ENCODE results near the gene RAB43. TPM values are rescaled to one million over a fixed set of nuclear protein-coding genes. Genes with fewer than 3 reads are reported as not detected.

The RAB43 gene
- total RNA-seq, 6 experiments from 2014 or later = 17.1 to 28.0 (median 22.0) TPM

GRCh38 chr3:129126726-129127280 lies 5.2 kb upstream of the RAB43 start:
- no peak for TF ChIP-seq CTCF (IDR thresholded peaks at IDR 0.05)
- H3K4me3 Mint-ChIP-seq = no peak overlapping the region
- no peaks in the 10 kb centered on the region; the same call in 1 of the 2 replicates for H3K27me3 Mint-ChIP-seq (ENCODE audit: insufficient read depth)
- H3K9me3 Mint-ChIP-seq = no peaks in the 10 kb centered on the region
- peaks cover 15% of the 10 kb centered on the region for H3K4me1 Mint-ChIP-seq (ENCODE audit: low read depth)
- H3K36me3 Mint-ChIP-seq (ENCODE audit: low read depth) = peaks cover 11% of the 10 kb centered on the region
- no peak overlapping the region for H3K27ac Mint-ChIP-seq
- no peak for DNase-seq

GRCh38 chr3:129123314-129124060 lies 1.9 kb upstream of the RAB43 start:
- H3K4me3 Mint-ChIP-seq = no peak overlapping the region
- no peak for TF ChIP-seq CTCF (IDR thresholded peaks at IDR 0.05)

GRCh38 chr3:129122412-129123011 lies 908 bp upstream of the RAB43 start:
- no peaks in the 10 kb centered on the region for H3K36me3 Mint-ChIP-seq (ENCODE audit: low read depth)
- no peak for TF ChIP-seq CTCF (IDR thresholded peaks at IDR 0.05)
- peaks cover 44% of the 10 kb centered on the region for H3K4me1 Mint-ChIP-seq (ENCODE audit: low read depth)
- H3K4me3 Mint-ChIP-seq = peak overlapping the region; percentile 66
- no peaks in the 10 kb centered on the region for H3K9me3 Mint-ChIP-seq
- DNase-seq = no peak
- H3K27ac Mint-ChIP-seq = no peak overlapping the region
- H3K27me3 Mint-ChIP-seq (ENCODE audit: insufficient read depth) = no peaks in the 10 kb centered on the region; the same call in 1 of the 2 replicates

More at GRCh38 chr3:129123314-129124060, 1.9 kb upstream of the RAB43 start:
- no peaks in the 10 kb centered on the region for H3K9me3 Mint-ChIP-seq
- H3K4me1 Mint-ChIP-seq (ENCODE audit: low read depth) = peaks cover 34% of the 10 kb centered on the region
- no peak overlapping the region for H3K27ac Mint-ChIP-seq
- H3K27me3 Mint-ChIP-seq (ENCODE audit: insufficient read depth) = no peaks in the 10 kb centered on the region; the same call in 1 of the 2 replicates
- no peaks in the 10 kb centered on the region for H3K36me3 Mint-ChIP-seq (ENCODE audit: low read depth)
- peak; percentile 16 for DNase-seq

- DNase-seq = peak; percentile 8
- H3K9me3 Mint-ChIP-seq = no peaks in the 10 kb centered on the region
- peak overlapping the region; percentile 87 for H3K27ac Mint-ChIP-seq
- no peaks in the 10 kb centered on the region; the same call in 1 of the 2 replicates for H3K36me3 Mint-ChIP-seq (ENCODE audit: low read depth)
- H3K27me3 Mint-ChIP-seq (ENCODE audit: insufficient read depth) = no peaks in the 10 kb centered on the region; the same call in 1 of the 2 replicates
- H3K4me3 Mint-ChIP-seq = peak overlapping the region; percentile 91
- H3K4me1 Mint-ChIP-seq (ENCODE audit: low read depth) = peaks cover 54% of the 10 kb centered on the region
- TF ChIP-seq CTCF (IDR thresholded peaks at IDR 0.05) = no peak
Measured at GRCh38 chr3:129121016-129121791, 400 bp downstream of the RAB43 start.

GRCh38 chr3:129120254-129121004 lies 1.2 kb downstream of the RAB43 start:
- no peaks in the 10 kb centered on the region; the same call in 1 of the 2 replicates for H3K36me3 Mint-ChIP-seq (ENCODE audit: low read depth)
- no peaks in the 10 kb centered on the region; the same call in 1 of the 2 replicates for H3K27me3 Mint-ChIP-seq (ENCODE audit: insufficient read depth)
- peak overlapping the region; percentile 87 for H3K27ac Mint-ChIP-seq
- peak; percentile 90 for DNase-seq
- H3K9me3 Mint-ChIP-seq = no peaks in the 10 kb centered on the region
- H3K4me1 Mint-ChIP-seq (ENCODE audit: low read depth) = peaks cover 57% of the 10 kb centered on the region
- H3K4me3 Mint-ChIP-seq = peak overlapping the region; percentile 91
- TF ChIP-seq CTCF (IDR thresholded peaks at IDR 0.05) = peak; percentile 41
